ENCODE measurements around the gene KANTR.

DNA sequence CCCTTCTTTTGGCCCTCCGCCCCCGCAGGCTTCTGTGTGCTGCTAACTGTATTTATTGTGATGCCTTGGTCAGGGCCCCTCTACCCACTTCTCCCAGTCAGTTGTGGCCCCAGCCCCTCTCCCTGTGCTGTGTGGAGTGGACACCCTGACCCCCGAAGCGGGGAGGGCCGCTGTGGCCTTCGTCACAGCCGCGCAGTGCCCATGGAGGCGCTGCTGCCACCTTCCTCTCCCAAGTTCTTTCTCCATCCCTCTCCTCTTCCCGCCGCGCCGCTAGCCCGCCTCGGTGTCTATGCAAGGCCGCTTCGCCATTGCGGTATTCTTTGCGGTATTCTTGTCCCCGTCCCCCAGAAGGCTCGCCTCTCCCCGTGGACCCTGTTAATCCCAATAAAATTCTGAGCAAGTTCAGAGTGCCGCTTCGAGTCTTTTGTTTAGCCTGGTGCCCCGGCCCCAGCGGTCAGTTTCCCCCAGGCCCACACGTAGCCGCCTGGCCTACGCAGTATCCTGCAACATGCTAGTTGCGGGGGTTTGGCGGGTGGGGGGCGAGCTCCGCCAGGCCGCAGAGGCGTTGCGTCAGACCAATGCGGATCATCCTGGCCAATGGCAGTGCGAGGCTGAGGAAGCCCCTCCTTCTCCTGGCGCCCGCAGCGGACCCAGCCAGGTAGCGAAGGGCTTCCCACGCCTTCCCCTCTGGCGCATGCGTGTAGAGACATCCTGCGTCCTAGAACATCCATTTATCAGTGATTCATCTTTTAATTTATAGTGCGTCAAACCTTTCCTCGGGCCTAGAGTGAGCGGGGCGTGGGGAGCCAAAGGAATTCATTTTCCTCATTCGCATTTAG lies 5.6 kb upstream of the KANTR start:
- TF ChIP-seq POLR2A (IDR thresholded peaks at IDR 0.05; ENCODE audit: low read depth, low read length), result no peak; the same call in none of the 2 replicates
- no peak for TF ChIP-seq TAF1 (IDR thresholded peaks at IDR 0.05; ENCODE audit: low read depth, low read length)
